GM12878 (cell line): ENCODE measurements around the gene AKAP13. TPM values are rescaled to one million over a fixed set of nuclear protein-coding genes. Genes with fewer than 3 reads are reported as not detected.

ENCODE experiments used
- CREM ChIP-seq: IDR thresholded peaks from 2 replicates; pipeline ENCODE4 v1.6.1; 2014; ENCODE audit warnings: antibody characterized with exemption, low read depth
- EED ChIP-seq: sonication (generic); IDR thresholded peaks from 2 replicates; pipeline ENCODE4 v1.6.1; 2016; ENCODE audit warnings: antibody characterized with exemption, low read depth
- EGR1 ChIP-seq, 2 experiments: IDR thresholded peaks; 1 replicate in 1 of 2; 2 replicates in 1 of 2; pipeline ENCODE4 v1.6.1; 2011 to 2012; ENCODE audit warnings: low read depth in 2 of 2, low read length in 2 of 2, borderline replicate concordance in 1 of 2, mild to moderate bottlenecking in 1 of 2, moderate library complexity in 1 of 2
- FOXM1 ChIP-seq: IDR thresholded peaks from 2 replicates; pipeline ENCODE4 v1.6.1; 2012; ENCODE audit warnings: low read depth, mild to moderate bottlenecking, inconsistent platforms, low read length, moderate library complexity
- HDAC2 ChIP-seq: fragments of 200-600 bp; sonication (generic); IDR thresholded peaks from 2 replicates; pipeline ENCODE4 v1.6.1; 2017
- IKZF1 ChIP-seq: fragments of 450-650 bp; conservative IDR thresholded peaks from 2 replicates; pipeline ENCODE4 v1.6.1; 2017; ENCODE audit warnings: antibody characterized with exemption, mild to moderate bottlenecking
- MTA3 ChIP-seq: IDR thresholded peaks from 2 replicates; pipeline ENCODE4 v1.6.1; 2012; ENCODE audit warnings: low read length, inconsistent platforms, borderline replicate concordance
- PAX8 ChIP-seq: fragments of 450-650 bp; IDR thresholded peaks from 2 replicates; pipeline ENCODE4 v1.6.1; 2017; ENCODE audit warnings: mild to moderate bottlenecking, moderate library complexity
- POLR2A ChIP-seq: IDR thresholded peaks from 2 replicates; pipeline ENCODE4 v1.6.1; 2011; ENCODE audit warnings: low read depth, mild to moderate bottlenecking, low read length
- RELA ChIP-seq: fragments of 450-650 bp; IDR thresholded peaks from 2 replicates; pipeline ENCODE4 v1.8.0; 2014; ENCODE audit warnings: borderline replicate concordance; ENCODE audit not compliant: partially characterized antibody
- SMARCA5 ChIP-seq: fragments of 450-650 bp; IDR thresholded peaks from 2 replicates; pipeline ENCODE4 v1.6.1; 2017; ENCODE audit warnings: mild to moderate bottlenecking
- ZNF217 ChIP-seq: fragments of 450-650 bp; IDR thresholded peaks from 2 replicates; pipeline ENCODE4 v1.6.1; 2017; ENCODE audit warnings: antibody characterized with exemption, mild to moderate bottlenecking
- ZNF274 ChIP-seq: IDR thresholded peaks from one replicate; pipeline ENCODE4 v1.8.0; 2011; ENCODE audit not compliant: insufficient read length, insufficient read depth
- polyA plus RNA-seq, 11 experiments: library from polyadenylated mRNA; depleted of rRNA in 4 of 11; unstranded in 6 of 11; stranded (reverse) in 5 of 11; fragments of >200 nt; fragmentation: Nextera tagmentation in 4 of 11; fragmentation: Illumina TruSeq in 1 of 11; extraction: Ambion mirVana in 4 of 11; extraction: Trizol in 1 of 11; gene quantifications; 1 replicate in 1 of 11; 2 replicates in 10 of 11; pipeline versions ENCODE4 v1.2.1 to v1.2.3, GENCODE V29; 2011 to 2016; ENCODE audit warnings: inconsistent platforms in 2 of 11, missing spikeins in 2 of 11, low read depth in 1 of 11
- total RNA-seq, 4 experiments: library from RNA; depleted of rRNA in 3 of 4; stranded (reverse); fragments of >200 nt in 3 of 4; fragmentation: Illumina TruSeq in 1 of 4; extraction: Trizol in 1 of 4; gene quantifications; 2 replicates each; pipeline versions ENCODE4 v1.2.1 to v1.2.3, GENCODE V29; 2013 to 2021
- TF ChIP-seq, protein P1 (sequence below): fragments of 450-650 bp; IDR thresholded peaks from 2 replicates; pipeline ENCODE4 v1.6.1; 2018; ENCODE audit warnings: borderline replicate concordance, mild to moderate bottlenecking; ENCODE audit not compliant: partially characterized antibody
- TF ChIP-seq, protein P2 (sequence below): fragments of 150-350 bp; IDR thresholded peaks from 2 replicates; pipeline ENCODE4 v1.6.1; 2014; ENCODE audit warnings: mild to moderate bottlenecking, low read depth, low read length
- TF ChIP-seq, protein P3 (sequence below): fragments of 450-650 bp; IDR thresholded peaks from 2 replicates; pipeline ENCODE4 v1.6.1; 2017; ENCODE audit warnings: borderline replicate concordance
- TF ChIP-seq, protein P4 (sequence below): IDR thresholded peaks from 2 replicates; pipeline ENCODE4 v1.6.1; 2012; ENCODE audit warnings: mild to moderate bottlenecking, low read depth, low read length
- TF ChIP-seq, protein P5 (sequence below): fragments of 450-650 bp; IDR thresholded peaks from 2 replicates; pipeline ENCODE4 v1.6.1; 2017; ENCODE audit warnings: mild to moderate bottlenecking, moderate library complexity

The AKAP13 gene
- total and polyA plus RNA-seq, 10 of the 15 experiments (the other 5 are each of a cell fraction or from before 2014, with no cell fraction given): 14.4 to 74.9 (median 55.1) TPM

DNA sequence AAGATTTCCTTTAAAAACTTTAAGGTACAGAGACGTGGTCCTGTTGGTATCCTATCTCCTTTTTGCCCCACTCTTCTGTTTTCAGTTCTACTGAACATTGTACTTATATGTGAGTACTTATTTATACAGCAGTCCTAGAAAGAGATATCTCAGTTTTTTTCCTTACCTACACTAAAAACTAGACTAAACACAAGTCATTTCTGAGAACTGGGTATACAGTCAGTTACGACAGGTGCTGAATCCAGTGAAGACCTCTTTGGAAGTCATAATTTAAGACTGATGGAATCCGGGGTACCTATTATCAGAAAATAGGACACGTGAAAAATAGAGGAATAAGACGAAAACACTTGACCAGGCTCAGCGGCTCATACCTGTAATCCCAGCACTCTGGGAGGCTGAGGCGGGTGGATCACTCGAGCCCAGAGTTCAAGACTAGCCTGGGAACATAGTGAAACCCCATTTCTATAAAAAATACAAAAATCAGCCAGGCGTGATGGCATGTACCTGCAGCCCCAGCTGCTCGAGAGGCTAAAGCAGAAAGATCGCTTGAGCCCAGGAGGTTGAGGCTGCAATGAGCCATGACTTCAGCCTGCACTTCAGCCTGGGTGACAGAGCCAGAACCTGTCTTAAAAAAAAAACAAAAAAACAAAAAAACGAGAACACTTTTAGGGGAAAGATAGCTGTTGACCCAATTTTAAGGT is 338.0 kb downstream of the AKAP13 start (continued):
- TF ChIP-seq, protein P1, sequence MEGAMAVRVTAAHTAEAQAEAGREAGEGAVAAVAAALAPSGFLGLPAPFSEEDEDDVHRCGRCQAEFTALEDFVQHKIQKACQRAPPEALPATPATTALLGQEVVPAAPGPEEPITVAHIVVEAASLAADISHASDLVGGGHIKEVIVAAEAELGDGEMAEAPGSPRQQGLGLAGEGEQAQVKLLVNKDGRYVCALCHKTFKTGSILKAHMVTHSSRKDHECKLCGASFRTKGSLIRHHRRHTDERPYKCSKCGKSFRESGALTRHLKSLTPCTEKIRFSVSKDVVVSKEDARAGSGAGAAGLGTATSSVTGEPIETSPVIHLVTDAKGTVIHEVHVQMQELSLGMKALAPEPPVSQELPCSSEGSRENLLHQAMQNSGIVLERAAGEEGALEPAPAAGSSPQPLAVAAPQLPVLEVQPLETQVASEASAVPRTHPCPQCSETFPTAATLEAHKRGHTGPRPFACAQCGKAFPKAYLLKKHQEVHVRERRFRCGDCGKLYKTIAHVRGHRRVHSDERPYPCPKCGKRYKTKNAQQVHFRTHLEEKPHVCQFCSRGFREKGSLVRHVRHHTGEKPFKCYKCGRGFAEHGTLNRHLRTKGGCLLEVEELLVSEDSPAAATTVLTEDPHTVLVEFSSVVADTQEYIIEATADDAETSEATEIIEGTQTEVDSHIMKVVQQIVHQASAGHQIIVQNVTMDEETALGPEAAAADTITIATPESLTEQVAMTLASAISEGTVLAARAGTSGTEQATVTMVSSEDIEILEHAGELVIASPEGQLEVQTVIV: no peak
- TF ChIP-seq IKZF1: no peak
- no peak for TF ChIP-seq ZNF274
- TF ChIP-seq FOXM1: no peak
- no peak for TF ChIP-seq EGR1 (IDR thresholded peaks at IDR 0.05; ENCODE audit: borderline replicate concordance in 1 of 2, low read depth in 2 of 2, low read length in 2 of 2)
- TF ChIP-seq EED: peak; percentile 36; the same call in 1 of the 2 replicates
- no peak for TF ChIP-seq HDAC2
- no peak for TF ChIP-seq RELA
- TF ChIP-seq, protein P2, sequence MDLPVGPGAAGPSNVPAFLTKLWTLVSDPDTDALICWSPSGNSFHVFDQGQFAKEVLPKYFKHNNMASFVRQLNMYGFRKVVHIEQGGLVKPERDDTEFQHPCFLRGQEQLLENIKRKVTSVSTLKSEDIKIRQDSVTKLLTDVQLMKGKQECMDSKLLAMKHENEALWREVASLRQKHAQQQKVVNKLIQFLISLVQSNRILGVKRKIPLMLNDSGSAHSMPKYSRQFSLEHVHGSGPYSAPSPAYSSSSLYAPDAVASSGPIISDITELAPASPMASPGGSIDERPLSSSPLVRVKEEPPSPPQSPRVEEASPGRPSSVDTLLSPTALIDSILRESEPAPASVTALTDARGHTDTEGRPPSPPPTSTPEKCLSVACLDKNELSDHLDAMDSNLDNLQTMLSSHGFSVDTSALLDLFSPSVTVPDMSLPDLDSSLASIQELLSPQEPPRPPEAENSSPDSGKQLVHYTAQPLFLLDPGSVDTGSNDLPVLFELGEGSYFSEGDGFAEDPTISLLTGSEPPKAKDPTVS: no peak
- TF ChIP-seq CREM: 0 out of 2 replicates have a peak, but pooled peaks have one; percentile 34
- TF ChIP-seq POLR2A: no peak
- TF ChIP-seq SMARCA5: no peak
- TF ChIP-seq, protein P3, sequence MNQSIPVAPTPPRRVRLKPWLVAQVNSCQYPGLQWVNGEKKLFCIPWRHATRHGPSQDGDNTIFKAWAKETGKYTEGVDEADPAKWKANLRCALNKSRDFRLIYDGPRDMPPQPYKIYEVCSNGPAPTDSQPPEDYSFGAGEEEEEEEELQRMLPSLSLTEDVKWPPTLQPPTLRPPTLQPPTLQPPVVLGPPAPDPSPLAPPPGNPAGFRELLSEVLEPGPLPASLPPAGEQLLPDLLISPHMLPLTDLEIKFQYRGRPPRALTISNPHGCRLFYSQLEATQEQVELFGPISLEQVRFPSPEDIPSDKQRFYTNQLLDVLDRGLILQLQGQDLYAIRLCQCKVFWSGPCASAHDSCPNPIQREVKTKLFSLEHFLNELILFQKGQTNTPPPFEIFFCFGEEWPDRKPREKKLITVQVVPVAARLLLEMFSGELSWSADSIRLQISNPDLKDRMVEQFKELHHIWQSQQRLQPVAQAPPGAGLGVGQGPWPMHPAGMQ: no peak
- no peak for TF ChIP-seq PAX8
- TF ChIP-seq, protein P4, sequence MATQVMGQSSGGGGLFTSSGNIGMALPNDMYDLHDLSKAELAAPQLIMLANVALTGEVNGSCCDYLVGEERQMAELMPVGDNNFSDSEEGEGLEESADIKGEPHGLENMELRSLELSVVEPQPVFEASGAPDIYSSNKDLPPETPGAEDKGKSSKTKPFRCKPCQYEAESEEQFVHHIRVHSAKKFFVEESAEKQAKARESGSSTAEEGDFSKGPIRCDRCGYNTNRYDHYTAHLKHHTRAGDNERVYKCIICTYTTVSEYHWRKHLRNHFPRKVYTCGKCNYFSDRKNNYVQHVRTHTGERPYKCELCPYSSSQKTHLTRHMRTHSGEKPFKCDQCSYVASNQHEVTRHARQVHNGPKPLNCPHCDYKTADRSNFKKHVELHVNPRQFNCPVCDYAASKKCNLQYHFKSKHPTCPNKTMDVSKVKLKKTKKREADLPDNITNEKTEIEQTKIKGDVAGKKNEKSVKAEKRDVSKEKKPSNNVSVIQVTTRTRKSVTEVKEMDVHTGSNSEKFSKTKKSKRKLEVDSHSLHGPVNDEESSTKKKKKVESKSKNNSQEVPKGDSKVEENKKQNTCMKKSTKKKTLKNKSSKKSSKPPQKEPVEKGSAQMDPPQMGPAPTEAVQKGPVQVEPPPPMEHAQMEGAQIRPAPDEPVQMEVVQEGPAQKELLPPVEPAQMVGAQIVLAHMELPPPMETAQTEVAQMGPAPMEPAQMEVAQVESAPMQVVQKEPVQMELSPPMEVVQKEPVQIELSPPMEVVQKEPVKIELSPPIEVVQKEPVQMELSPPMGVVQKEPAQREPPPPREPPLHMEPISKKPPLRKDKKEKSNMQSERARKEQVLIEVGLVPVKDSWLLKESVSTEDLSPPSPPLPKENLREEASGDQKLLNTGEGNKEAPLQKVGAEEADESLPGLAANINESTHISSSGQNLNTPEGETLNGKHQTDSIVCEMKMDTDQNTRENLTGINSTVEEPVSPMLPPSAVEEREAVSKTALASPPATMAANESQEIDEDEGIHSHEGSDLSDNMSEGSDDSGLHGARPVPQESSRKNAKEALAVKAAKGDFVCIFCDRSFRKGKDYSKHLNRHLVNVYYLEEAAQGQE: no peak
- no peak for TF ChIP-seq MTA3
- TF ChIP-seq ZNF217: no peak
- TF ChIP-seq, protein P5, sequence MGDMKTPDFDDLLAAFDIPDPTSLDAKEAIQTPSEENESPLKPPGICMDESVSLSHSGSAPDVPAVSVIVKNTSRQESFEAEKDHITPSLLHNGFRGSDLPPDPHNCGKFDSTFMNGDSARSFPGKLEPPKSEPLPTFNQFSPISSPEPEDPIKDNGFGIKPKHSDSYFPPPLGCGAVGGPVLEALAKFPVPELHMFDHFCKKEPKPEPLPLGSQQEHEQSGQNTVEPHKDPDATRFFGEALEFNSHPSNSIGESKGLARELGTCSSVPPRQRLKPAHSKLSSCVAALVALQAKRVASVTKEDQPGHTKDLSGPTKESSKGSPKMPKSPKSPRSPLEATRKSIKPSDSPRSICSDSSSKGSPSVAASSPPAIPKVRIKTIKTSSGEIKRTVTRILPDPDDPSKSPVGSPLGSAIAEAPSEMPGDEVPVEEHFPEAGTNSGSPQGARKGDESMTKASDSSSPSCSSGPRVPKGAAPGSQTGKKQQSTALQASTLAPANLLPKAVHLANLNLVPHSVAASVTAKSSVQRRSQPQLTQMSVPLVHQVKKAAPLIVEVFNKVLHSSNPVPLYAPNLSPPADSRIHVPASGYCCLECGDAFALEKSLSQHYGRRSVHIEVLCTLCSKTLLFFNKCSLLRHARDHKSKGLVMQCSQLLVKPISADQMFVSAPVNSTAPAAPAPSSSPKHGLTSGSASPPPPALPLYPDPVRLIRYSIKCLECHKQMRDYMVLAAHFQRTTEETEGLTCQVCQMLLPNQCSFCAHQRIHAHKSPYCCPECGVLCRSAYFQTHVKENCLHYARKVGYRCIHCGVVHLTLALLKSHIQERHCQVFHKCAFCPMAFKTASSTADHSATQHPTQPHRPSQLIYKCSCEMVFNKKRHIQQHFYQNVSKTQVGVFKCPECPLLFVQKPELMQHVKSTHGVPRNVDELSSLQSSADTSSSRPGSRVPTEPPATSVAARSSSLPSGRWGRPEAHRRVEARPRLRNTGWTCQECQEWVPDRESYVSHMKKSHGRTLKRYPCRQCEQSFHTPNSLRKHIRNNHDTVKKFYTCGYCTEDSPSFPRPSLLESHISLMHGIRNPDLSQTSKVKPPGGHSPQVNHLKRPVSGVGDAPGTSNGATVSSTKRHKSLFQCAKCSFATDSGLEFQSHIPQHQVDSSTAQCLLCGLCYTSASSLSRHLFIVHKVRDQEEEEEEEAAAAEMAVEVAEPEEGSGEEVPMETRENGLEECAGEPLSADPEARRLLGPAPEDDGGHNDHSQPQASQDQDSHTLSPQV: no peak
